ENCODE measurements around the gene STK25. TPM values are rescaled to one million over a fixed set of nuclear protein-coding genes. Genes with fewer than 3 reads are reported as not detected.

Gene STK25
- total and polyA plus RNA-seq, 4 donors, result 134 to 255 (median 190) TPM

- WGBS (ENCODE audit: insufficient coverage), result 3% methylated on average over 60 of the region's 68 CpGs
- peaks cover 14% of the 10 kb centered on the region for H3K27me3 ChIP-seq (ENCODE audit: control insufficient read depth, insufficient read depth, low read length)
- H3K27ac ChIP-seq (ENCODE audit: low read depth, low read length), result no peak overlapping the region
- no peaks in the 10 kb centered on the region for H3K36me3 ChIP-seq (ENCODE audit: control insufficient read depth, insufficient read depth, low read length)
- H3K9me3 ChIP-seq (ENCODE audit: control insufficient read depth, insufficient read depth, low read length), result no peaks in the 10 kb centered on the region
- H3K4me3 ChIP-seq (ENCODE audit: low read depth, low read length), result peak overlapping the region; percentile 11
- peak in 2 of 6 donors; percentile 50 to 62 for DNase-seq (ENCODE audit: low read depth in 4 of 6, low spot score in 6 of 6)
- H3K4me1 ChIP-seq (ENCODE audit: control insufficient read depth, insufficient read depth, low read length), result peaks cover 17% of the 10 kb centered on the region
Measured at GRCh38 chr2:241540771-241541561, 32.6 kb upstream of the STK25 start.

- H3K4me1 ChIP-seq (ENCODE audit: control insufficient read depth, insufficient read depth, low read length), result peaks cover 17% of the 10 kb centered on the region
- WGBS (ENCODE audit: insufficient coverage), result 59% methylated on average over 9 of the region's 10 CpGs
- no peak for DNase-seq (ENCODE audit: low read depth in 4 of 6, low spot score in 6 of 6)
- no peaks in the 10 kb centered on the region for H3K36me3 ChIP-seq (ENCODE audit: control insufficient read depth, insufficient read depth, low read length)
- no peaks in the 10 kb centered on the region for H3K9me3 ChIP-seq (ENCODE audit: control insufficient read depth, insufficient read depth, low read length)
- peaks cover 14% of the 10 kb centered on the region for H3K27me3 ChIP-seq (ENCODE audit: control insufficient read depth, insufficient read depth, low read length)
- H3K27ac ChIP-seq (ENCODE audit: low read depth, low read length), result no peak overlapping the region
- peak overlapping the region; percentile 11 for H3K4me3 ChIP-seq (ENCODE audit: low read depth, low read length)
Measured at GRCh38 chr2:241540401-241540770, 32.0 kb upstream of the STK25 start.

GRCh38 chr2:241539616-241540374 lies 31.4 kb upstream of the STK25 start:
- Histone ChIP-seq H3K4me1 (ENCODE audit: control insufficient read depth, insufficient read depth, low read length) (peaks cover 17% of the 10 kb centered on the region), H3K27ac (ENCODE audit: low read depth, low read length) (no peak overlapping the region), H3K27me3 (ENCODE audit: control insufficient read depth, insufficient read depth, low read length) (peaks cover 14% of the 10 kb centered on the region), H3K4me3 (ENCODE audit: low read depth, low read length) (no peak overlapping the region), H3K9me3 (ENCODE audit: control insufficient read depth, insufficient read depth, low read length) (no peaks in the 10 kb centered on the region), H3K36me3 (ENCODE audit: control insufficient read depth, insufficient read depth, low read length) (no peaks in the 10 kb centered on the region)
- no peak for DNase-seq (ENCODE audit: low read depth in 4 of 6, low spot score in 6 of 6)
- 86% methylated on average over 5 of the region's 11 CpGs for WGBS (ENCODE audit: insufficient coverage)

- peaks cover 17% of the 10 kb centered on the region for H3K4me1 ChIP-seq (ENCODE audit: control insufficient read depth, insufficient read depth, low read length)
- H3K9me3 ChIP-seq (ENCODE audit: control insufficient read depth, insufficient read depth, low read length), result no peaks in the 10 kb centered on the region
- no peak overlapping the region for H3K27ac ChIP-seq (ENCODE audit: low read depth, low read length)
- H3K36me3 ChIP-seq (ENCODE audit: control insufficient read depth, insufficient read depth, low read length), result no peaks in the 10 kb centered on the region
- DNase-seq (ENCODE audit: low read depth in 4 of 6, low spot score in 6 of 6), result no peak
- H3K4me3 ChIP-seq (ENCODE audit: low read depth, low read length), result no peak overlapping the region
- WGBS (ENCODE audit: insufficient coverage), result 89% methylated on average over 15 of the region's 15 CpGs
- H3K27me3 ChIP-seq (ENCODE audit: control insufficient read depth, insufficient read depth, low read length), result peaks cover 14% of the 10 kb centered on the region
Measured at GRCh38 chr2:241538838-241539615, 30.6 kb upstream of the STK25 start.

GRCh38 chr2:241535871-241536655 lies 27.7 kb upstream of the STK25 start:
- Histone ChIP-seq H3K9me3 (ENCODE audit: control insufficient read depth, insufficient read depth, low read length) (no peaks in the 10 kb centered on the region), H3K36me3 (ENCODE audit: control insufficient read depth, insufficient read depth, low read length) (no peaks in the 10 kb centered on the region), H3K27me3 (ENCODE audit: control insufficient read depth, insufficient read depth, low read length) (no peaks in the 10 kb centered on the region), H3K4me3 (ENCODE audit: low read depth, low read length) (no peak overlapping the region), H3K4me1 (ENCODE audit: control insufficient read depth, insufficient read depth, low read length) (peaks cover 9% of the 10 kb centered on the region), H3K27ac (ENCODE audit: low read depth, low read length) (no peak overlapping the region)
- DNase-seq (ENCODE audit: low read depth in 4 of 6, low spot score in 6 of 6), result no peak
- WGBS (ENCODE audit: insufficient coverage), result 58% methylated on average over 11 of the region's 13 CpGs

- WGBS (ENCODE audit: insufficient coverage), result 65% methylated on average over 17 of the region's 17 CpGs
- no peaks in the 10 kb centered on the region for H3K9me3 ChIP-seq (ENCODE audit: control insufficient read depth, insufficient read depth, low read length)
- H3K4me3 ChIP-seq (ENCODE audit: low read depth, low read length), result no peak overlapping the region
- no peak overlapping the region for H3K27ac ChIP-seq (ENCODE audit: low read depth, low read length)
- H3K4me1 ChIP-seq (ENCODE audit: control insufficient read depth, insufficient read depth, low read length), result no peaks in the 10 kb centered on the region
- no peaks in the 10 kb centered on the region for H3K36me3 ChIP-seq (ENCODE audit: control insufficient read depth, insufficient read depth, low read length)
- DNase-seq (ENCODE audit: low read depth in 4 of 6, low spot score in 6 of 6), result no peak
- peaks cover 2% of the 10 kb centered on the region for H3K27me3 ChIP-seq (ENCODE audit: control insufficient read depth, insufficient read depth, low read length)
Measured at GRCh38 chr2:241534701-241535375, 26.5 kb upstream of the STK25 start.

GRCh38 chr2:241534293-241534692 lies 25.9 kb upstream of the STK25 start:
- Histone ChIP-seq H3K27ac (ENCODE audit: low read depth, low read length) (no peak overlapping the region), H3K27me3 (ENCODE audit: control insufficient read depth, insufficient read depth, low read length) (peaks cover 2% of the 10 kb centered on the region), H3K4me1 (ENCODE audit: control insufficient read depth, insufficient read depth, low read length) (no peaks in the 10 kb centered on the region), H3K36me3 (ENCODE audit: control insufficient read depth, insufficient read depth, low read length) (no peaks in the 10 kb centered on the region), H3K4me3 (ENCODE audit: low read depth, low read length) (no peak overlapping the region), H3K9me3 (ENCODE audit: control insufficient read depth, insufficient read depth, low read length) (no peaks in the 10 kb centered on the region)
- DNase-seq (ENCODE audit: low read depth in 4 of 6, low spot score in 6 of 6), result no peak
- 87% methylated on average over 7 of the region's 7 CpGs for WGBS (ENCODE audit: insufficient coverage)

- Histone ChIP-seq H3K27ac (ENCODE audit: low read depth, low read length) (no peak overlapping the region), H3K27me3 (ENCODE audit: control insufficient read depth, insufficient read depth, low read length) (peaks cover 2% of the 10 kb centered on the region), H3K4me1 (ENCODE audit: control insufficient read depth, insufficient read depth, low read length) (no peaks in the 10 kb centered on the region), H3K4me3 (ENCODE audit: low read depth, low read length) (no peak overlapping the region), H3K36me3 (ENCODE audit: control insufficient read depth, insufficient read depth, low read length) (no peaks in the 10 kb centered on the region), H3K9me3 (ENCODE audit: control insufficient read depth, insufficient read depth, low read length) (no peaks in the 10 kb centered on the region)
- DNase-seq (ENCODE audit: low read depth in 4 of 6, low spot score in 6 of 6), result no peak
- 93% methylated on average over 24 of the region's 26 CpGs for WGBS (ENCODE audit: insufficient coverage)
Measured at GRCh38 chr2:241532733-241533601, 24.6 kb upstream of the STK25 start.
